Astrocyte (in vitro differentiated cells and primary cell): ENCODE results near the gene PLN. TPM values are rescaled to one million over a fixed set of nuclear protein-coding genes. Genes with fewer than 3 reads are reported as not detected.
A peak's percentile ranks its signal among the peaks of the same experiment; 100 is the strongest.

ENCODE experiments used
- DNase-seq: peaks from one replicate; pipeline ENCODE4 v3.0.0-alpha.2; 2010; ENCODE audit warnings: low read depth
- FAIRE-seq: peaks from 2 replicates; lab custom pipeline; 2011; peaks lifted over from hg19 to GRCh38; lab: Jason Lieb, UNC
- H2AFZ ChIP-seq: 2 replicates; pipeline ENCODE4 v1.6.0; 2012; ENCODE audit warnings: low read depth, low read length, inconsistent platforms
- H3K27ac ChIP-seq: 2 replicates; pipeline ENCODE4 v1.5.1; 2011; ENCODE audit warnings: low read depth, low read length, inconsistent platforms
- H3K27me3 ChIP-seq: 2 replicates; pipeline ENCODE4 v1.6.0; 2011; ENCODE audit warnings: low read length, inconsistent platforms; ENCODE audit not compliant: insufficient read depth
- H3K36me3 ChIP-seq: 2 replicates; pipeline ENCODE4 v1.5.1; 2011; ENCODE audit warnings: low read length, inconsistent platforms; ENCODE audit not compliant: insufficient read depth
- H3K4me1 ChIP-seq: 2 replicates; pipeline ENCODE4 v1.5.1; 2011; ENCODE audit warnings: low read length, inconsistent platforms; ENCODE audit not compliant: insufficient read depth
- H3K4me2 ChIP-seq: 2 replicates; pipeline ENCODE4 v1.6.0; 2012; ENCODE audit warnings: low read length, inconsistent platforms
- H3K4me3 ChIP-seq: 2 replicates; pipeline ENCODE4 v1.5.1; 2011; ENCODE audit warnings: low read depth, mild to moderate bottlenecking, low read length, inconsistent platforms; ENCODE audit not compliant: insufficient read depth
- H3K79me2 ChIP-seq: 2 replicates; pipeline ENCODE4 v1.6.0; 2012; ENCODE audit warnings: mild to moderate bottlenecking, low read length, inconsistent platforms; ENCODE audit not compliant: insufficient read depth
- H3K9ac ChIP-seq: 2 replicates; pipeline ENCODE4 v1.6.0; 2012; ENCODE audit warnings: mild to moderate bottlenecking, low read length, inconsistent platforms
- H3K9me3 ChIP-seq: 2 replicates; pipeline ENCODE4 v1.5.1; 2012; ENCODE audit warnings: low read depth, mild to moderate bottlenecking, low read length, inconsistent platforms; ENCODE audit not compliant: insufficient read depth
- H4K20me1 ChIP-seq: 2 replicates; pipeline ENCODE4 v1.6.0; 2012; ENCODE audit warnings: low read length, inconsistent platforms; ENCODE audit not compliant: insufficient read depth
- H3K27ac Mint-ChIP-seq: one replicate; pipeline ENCODE4 v1.8.0; 2021; ENCODE audit warnings: mild to moderate bottlenecking, mixed read lengths; ENCODE audit not compliant: unreplicated experiment
- H3K27me3 Mint-ChIP-seq: one replicate; pipeline ENCODE4 v1.8.0; 2021; ENCODE audit warnings: low read depth, mixed read lengths; ENCODE audit not compliant: unreplicated experiment
- H3K36me3 Mint-ChIP-seq: one replicate; pipeline ENCODE4 v1.8.0; 2021; ENCODE audit warnings: low read depth, mixed read lengths; ENCODE audit not compliant: unreplicated experiment
- H3K4me1 Mint-ChIP-seq: one replicate; pipeline ENCODE4 v1.8.0; 2021; ENCODE audit warnings: low read depth, mixed read lengths; ENCODE audit not compliant: unreplicated experiment
- H3K4me3 Mint-ChIP-seq: one replicate; pipeline ENCODE4 v1.8.0; 2021; ENCODE audit warnings: mild to moderate bottlenecking, moderate library complexity, mixed read lengths; ENCODE audit not compliant: unreplicated experiment
- H3K9me3 Mint-ChIP-seq: one replicate; pipeline ENCODE4 v1.8.0; 2021; ENCODE audit warnings: mild to moderate bottlenecking, mixed read lengths; ENCODE audit not compliant: unreplicated experiment
- EZH2 ChIP-seq: IDR thresholded peaks from 2 replicates; pipeline ENCODE4 v1.6.1; 2012; ENCODE audit warnings: mild to moderate bottlenecking, low read length, inconsistent platforms; ENCODE audit not compliant: insufficient read depth
- total RNA-seq: library from RNA; stranded (reverse); gene quantifications from 2 replicates; pipeline ENCODE4 v1.2.1, GENCODE V29; 2021
- TF ChIP-seq, protein P1 (sequence below): IDR thresholded peaks from 2 replicates; pipeline ENCODE4 v1.5.1; 2011; ENCODE audit warnings: low read depth, mild to moderate bottlenecking, inconsistent platforms, low read length, moderate library complexity; ENCODE audit not compliant: insufficient read depth

The PLN gene
- total RNA-seq, 1 donor from 2014 or later = not detected

DNA sequence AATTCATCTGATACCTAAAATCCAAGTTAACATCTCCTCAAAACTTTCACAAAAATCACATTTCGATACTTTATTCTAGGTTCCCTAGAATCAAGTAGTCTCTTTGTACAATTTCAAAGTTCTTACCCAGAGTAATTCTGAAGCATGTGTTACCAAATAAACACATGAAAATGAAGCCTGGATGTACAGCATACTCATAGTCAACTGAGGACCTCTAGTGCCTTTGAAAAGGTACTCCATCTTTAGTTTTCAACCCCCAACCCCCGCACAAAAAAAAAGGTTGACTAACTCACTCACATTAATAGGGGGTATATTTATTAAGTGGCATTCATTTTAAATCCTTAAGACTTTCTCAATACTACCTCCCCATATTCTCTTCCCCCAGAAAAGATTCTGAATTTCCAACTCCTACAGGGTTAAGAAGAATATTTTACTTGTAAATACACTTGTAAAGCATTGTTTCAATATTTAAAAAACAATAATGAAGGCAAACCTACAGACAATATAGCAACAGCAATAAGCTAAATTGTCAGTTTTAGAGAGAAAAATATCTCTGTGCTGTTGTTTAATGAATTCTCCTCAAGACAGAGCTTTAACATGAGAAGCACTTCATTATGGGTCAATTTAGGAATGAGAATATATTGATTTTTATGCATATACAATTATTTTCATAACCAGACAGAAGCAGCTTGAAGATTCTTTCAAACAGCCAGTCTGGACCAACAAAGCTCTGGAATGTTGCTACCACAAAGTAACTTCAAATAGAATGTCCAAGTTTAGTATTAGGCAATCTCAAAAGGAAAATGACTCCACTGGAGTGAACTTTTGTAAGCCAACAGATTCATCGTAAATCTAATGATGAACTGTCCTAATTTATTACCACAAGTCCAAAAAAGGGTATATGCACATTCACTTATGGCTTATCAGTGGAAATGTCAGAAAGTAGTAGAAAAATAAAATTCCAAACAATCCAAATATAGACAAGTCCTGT, 3.3 kb downstream of the PLN start:
- Mint-ChIP-seq H3K4me3 (no peak overlapping the region), H3K9me3 (no peaks in the 10 kb centered on the region), H3K4me1 (peaks cover 21% of the 10 kb centered on the region), H3K36me3 (peaks cover 4% of the 10 kb centered on the region), H3K27me3 (no peaks in the 10 kb centered on the region), H3K27ac (peak overlapping the region; percentile 37)
- no peaks in the 10 kb centered on the region for H3K36me3 ChIP-seq
- H3K9ac ChIP-seq = peak overlapping the region; percentile 36
- no peaks in the 10 kb centered on the region for H4K20me1 ChIP-seq
- TF ChIP-seq, protein P1, sequence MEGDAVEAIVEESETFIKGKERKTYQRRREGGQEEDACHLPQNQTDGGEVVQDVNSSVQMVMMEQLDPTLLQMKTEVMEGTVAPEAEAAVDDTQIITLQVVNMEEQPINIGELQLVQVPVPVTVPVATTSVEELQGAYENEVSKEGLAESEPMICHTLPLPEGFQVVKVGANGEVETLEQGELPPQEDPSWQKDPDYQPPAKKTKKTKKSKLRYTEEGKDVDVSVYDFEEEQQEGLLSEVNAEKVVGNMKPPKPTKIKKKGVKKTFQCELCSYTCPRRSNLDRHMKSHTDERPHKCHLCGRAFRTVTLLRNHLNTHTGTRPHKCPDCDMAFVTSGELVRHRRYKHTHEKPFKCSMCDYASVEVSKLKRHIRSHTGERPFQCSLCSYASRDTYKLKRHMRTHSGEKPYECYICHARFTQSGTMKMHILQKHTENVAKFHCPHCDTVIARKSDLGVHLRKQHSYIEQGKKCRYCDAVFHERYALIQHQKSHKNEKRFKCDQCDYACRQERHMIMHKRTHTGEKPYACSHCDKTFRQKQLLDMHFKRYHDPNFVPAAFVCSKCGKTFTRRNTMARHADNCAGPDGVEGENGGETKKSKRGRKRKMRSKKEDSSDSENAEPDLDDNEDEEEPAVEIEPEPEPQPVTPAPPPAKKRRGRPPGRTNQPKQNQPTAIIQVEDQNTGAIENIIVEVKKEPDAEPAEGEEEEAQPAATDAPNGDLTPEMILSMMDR = peak; percentile 63
- TF ChIP-seq EZH2 = no peak
- no peaks in the 10 kb centered on the region for H3K4me1 ChIP-seq
- H3K27me3 ChIP-seq = no peaks in the 10 kb centered on the region
- no peaks in the 10 kb centered on the region for H3K9me3 ChIP-seq
- peak overlapping the region; percentile 27 for H3K4me2 ChIP-seq
- peaks cover 23% of the 10 kb centered on the region for H3K79me2 ChIP-seq
- H3K27ac ChIP-seq = no peak overlapping the region
- peak; percentile 88 for FAIRE-seq
- no peak overlapping the region for H3K4me3 ChIP-seq
- no peak overlapping the region for H2AFZ ChIP-seq
- peak; percentile 72 for DNase-seq

DNA sequence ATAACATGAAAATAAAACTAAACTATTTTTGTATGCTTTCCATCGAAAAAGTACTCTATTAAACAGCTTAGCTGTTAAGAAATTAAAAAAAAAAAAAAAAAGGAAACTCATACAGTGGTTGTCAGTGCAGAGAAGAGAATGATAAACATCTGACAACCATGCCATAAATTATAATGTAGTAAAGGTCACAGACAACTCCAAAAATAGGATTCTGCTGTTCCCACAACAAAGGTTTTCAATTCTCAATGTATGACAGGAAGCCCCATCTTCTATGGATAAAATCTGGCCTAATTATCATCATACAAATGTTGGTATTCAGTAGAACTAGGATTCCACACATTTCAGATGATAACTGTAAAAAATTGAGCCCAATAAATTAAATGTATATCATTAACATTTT, 5.0 kb downstream of the PLN start:
- Histone ChIP-seq H4K20me1 (no peaks in the 10 kb centered on the region), H3K36me3 (no peaks in the 10 kb centered on the region), H3K27ac (no peak overlapping the region), H2AFZ (no peak overlapping the region), H3K4me1 (no peaks in the 10 kb centered on the region), H3K9me3 (no peaks in the 10 kb centered on the region), H3K4me2 (no peak overlapping the region), H3K9ac (no peak overlapping the region), H3K79me2 (peaks cover 19% of the 10 kb centered on the region), H3K4me3 (no peak overlapping the region), H3K27me3 (no peaks in the 10 kb centered on the region)
- Mint-ChIP-seq H3K4me1 (peaks cover 21% of the 10 kb centered on the region), H3K36me3 (peaks cover 4% of the 10 kb centered on the region), H3K27ac (no peak overlapping the region), H3K9me3 (no peaks in the 10 kb centered on the region), H3K27me3 (no peaks in the 10 kb centered on the region), H3K4me3 (no peak overlapping the region)
- TF ChIP-seq, protein P1 = no peak
- FAIRE-seq (no peak), DNase-seq (no peak)

DNA sequence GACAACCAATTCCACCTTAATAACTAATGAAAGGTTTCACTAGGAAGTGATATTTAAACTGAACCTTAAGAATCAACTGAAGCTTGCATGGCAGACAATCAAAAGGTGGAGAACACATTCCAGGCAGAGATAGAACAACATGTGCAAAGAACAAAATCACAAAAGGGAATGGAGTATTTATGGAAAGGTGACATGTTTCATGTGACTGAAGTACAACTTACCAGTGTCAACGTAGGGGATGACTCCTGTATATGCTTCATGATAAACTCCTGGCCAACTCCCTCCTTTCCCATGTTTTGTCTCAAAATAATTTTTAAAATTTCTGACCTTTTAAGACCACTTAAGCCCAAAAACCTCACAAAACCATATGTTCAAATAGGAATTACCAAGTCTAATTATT, 6.6 kb downstream of the PLN start:
- TF ChIP-seq EZH2 = no peak
- TF ChIP-seq, protein P1 = no peak
- H3K27ac ChIP-seq = no peak overlapping the region
- no peak for FAIRE-seq
- H3K4me3 Mint-ChIP-seq = no peak overlapping the region
- peaks cover 4% of the 10 kb centered on the region for H3K36me3 Mint-ChIP-seq
- H2AFZ ChIP-seq = no peak overlapping the region
- H3K4me3 ChIP-seq = no peak overlapping the region
- peaks cover 5% of the 10 kb centered on the region for H3K4me1 ChIP-seq
- H3K79me2 ChIP-seq = peaks cover 15% of the 10 kb centered on the region
- no peaks in the 10 kb centered on the region for H3K9me3 ChIP-seq
- no peak overlapping the region for H3K9ac ChIP-seq
- no peaks in the 10 kb centered on the region for H4K20me1 ChIP-seq
- peaks cover 28% of the 10 kb centered on the region for H3K4me1 Mint-ChIP-seq
- no peaks in the 10 kb centered on the region for H3K9me3 Mint-ChIP-seq
- no peaks in the 10 kb centered on the region for H3K27me3 ChIP-seq
- no peak overlapping the region for H3K4me2 ChIP-seq
- H3K27ac Mint-ChIP-seq = no peak overlapping the region
- H3K36me3 ChIP-seq = no peaks in the 10 kb centered on the region
- H3K27me3 Mint-ChIP-seq = no peaks in the 10 kb centered on the region
- no peak for DNase-seq
